GM23338 (cell line): ENCODE data around the gene WDR45B. TPM values are rescaled to one million over a fixed set of nuclear protein-coding genes. Genes with fewer than 3 reads are reported as not detected.
A peak's percentile ranks its signal among the peaks of the same experiment; 100 is the strongest.

ENCODE experiments used
- ATAC-seq: fragments of 200-7000 bp; cut with Tn5 transposase; 3 replicates; pipeline ENCODE4 v1.9.1; 2020
- DNase-seq: peaks from one replicate; pipeline ENCODE4 v3.0.0-alpha.2; 2015; ENCODE audit warnings: low spot score
- H2AFZ ChIP-seq: fragments of 200-600 bp; sonication (generic); 2 replicates; pipeline ENCODE4 v1.8.0; 2016; ENCODE audit warnings: antibody characterized with exemption, mild to moderate bottlenecking, moderate library complexity
- H3F3A ChIP-seq: fragments of 200-600 bp; sonication (generic); replicated peaks from 2 replicates; pipeline ENCODE4 v1.8.0; 2017; ENCODE audit warnings: antibody characterized with exemption, mixed run types, low read depth
- H3K27ac ChIP-seq: fragments of 200-600 bp; sonication (generic); 2 replicates; pipeline ENCODE4 v1.6.1; 2016; ENCODE audit warnings: low read depth
- H3K27me3 ChIP-seq: fragments of 200-600 bp; sonication (generic); 2 replicates; pipeline ENCODE4 v1.8.0; 2016; ENCODE audit warnings: mild to moderate bottlenecking, mixed run types, moderate library complexity; ENCODE audit not compliant: insufficient read depth
- H3K36me3 ChIP-seq: fragments of 200-600 bp; sonication (generic); 2 replicates; pipeline ENCODE4 v1.8.0; 2016; ENCODE audit warnings: mild to moderate bottlenecking; ENCODE audit not compliant: insufficient read depth
- H3K4me1 ChIP-seq: fragments of 200-600 bp; sonication (generic); 2 replicates; pipeline ENCODE4 v1.8.0; 2016; ENCODE audit warnings: mild to moderate bottlenecking, moderate library complexity; ENCODE audit not compliant: insufficient read depth
- H3K4me2 ChIP-seq: fragments of 200-600 bp; sonication (generic); 2 replicates; pipeline ENCODE4 v1.7.1; 2017; ENCODE audit warnings: mixed run types
- H3K4me3 ChIP-seq: fragments of 200-600 bp; sonication (generic); 2 replicates; pipeline ENCODE4 v1.6.1; 2016; ENCODE audit warnings: mixed run types
- H3K79me2 ChIP-seq: fragments of 200-600 bp; sonication (generic); replicated peaks from 2 replicates; pipeline ENCODE4 v1.8.0; 2017; ENCODE audit warnings: mild to moderate bottlenecking; ENCODE audit not compliant: insufficient read depth
- H3K9me2 ChIP-seq: fragments of 200-600 bp; sonication (generic); 2 replicates; pipeline ENCODE4 v1.8.0; 2017; ENCODE audit not compliant: insufficient read depth
- H4K20me1 ChIP-seq: fragments of 200-600 bp; sonication (generic); replicated peaks from 2 replicates; pipeline ENCODE4 v1.8.0; 2017; ENCODE audit warnings: mild to moderate bottlenecking; ENCODE audit not compliant: insufficient read depth
- H3K27ac Mint-ChIP-seq: 2 replicates; pipeline ENCODE4 v1.8.0; 2020; ENCODE audit warnings: inconsistent platforms, mild to moderate bottlenecking, moderate library complexity, mixed read lengths
- H3K27me3 Mint-ChIP-seq: 3 replicates; pipeline ENCODE4 v1.8.0; 2022; ENCODE audit warnings: low read depth, mild to moderate bottlenecking, moderate library complexity, mixed read lengths, inconsistent platforms; ENCODE audit not compliant: insufficient read depth, poor library complexity
- H3K36me3 Mint-ChIP-seq: 3 replicates; pipeline ENCODE4 v1.8.0; 2021; ENCODE audit warnings: low read depth, mild to moderate bottlenecking, inconsistent platforms, moderate library complexity, mixed read lengths
- H3K4me1 Mint-ChIP-seq: 3 replicates; pipeline ENCODE4 v1.8.0; 2020; ENCODE audit warnings: mild to moderate bottlenecking, inconsistent platforms, mixed read lengths
- H3K4me3 Mint-ChIP-seq: 3 replicates; pipeline ENCODE4 v1.8.0; 2021; ENCODE audit warnings: moderate library complexity, mild to moderate bottlenecking, inconsistent platforms, mixed read lengths
- H3K9me3 Mint-ChIP-seq: 3 replicates; pipeline ENCODE4 v1.8.0; 2020; ENCODE audit warnings: moderate library complexity, mild to moderate bottlenecking, inconsistent platforms, mixed read lengths
- EZH2 ChIP-seq: fragments of 200-600 bp; sonication (generic); IDR thresholded peaks from one replicate; pipeline ENCODE4 v1.8.0; 2017; ENCODE audit warnings: antibody characterized with exemption, mild to moderate bottlenecking, low read depth; ENCODE audit not compliant: unreplicated experiment
- EZH2phosphoT487 ChIP-seq: fragments of 200-600 bp; sonication (generic); IDR thresholded peaks from one replicate; pipeline ENCODE4 v1.8.1; 2018; ENCODE audit warnings: antibody characterized with exemption; ENCODE audit not compliant: unreplicated experiment
- NANOG ChIP-seq: IDR thresholded peaks from 2 replicates; pipeline ENCODE4 v1.6.1; 2016; ENCODE audit warnings: antibody characterized with exemption, borderline replicate concordance
- STAT1 ChIP-seq: IDR thresholded peaks from one replicate; pipeline ENCODE4 v1.6.1; 2016; ENCODE audit warnings: antibody characterized with exemption; ENCODE audit not compliant: unreplicated experiment
- ZNF331 ChIP-seq: fragments of 250-450 bp; sonication (Bioruptor Pico); IDR thresholded peaks from 2 replicates; pipeline ENCODE4 v1.5.0; 2020; ENCODE audit warnings: low read depth, mild to moderate bottlenecking, moderate library complexity
- polyA plus RNA-seq: library from polyadenylated mRNA; unstranded; fragments of >200 nt; fragmentation: Nextera tagmentation; extraction: Ambion mirVana; gene quantifications from 2 replicates; pipeline ENCODE4 v1.2.1, GENCODE V29; 2016
- total RNA-seq: library from RNA; depleted of rRNA; stranded (reverse); fragments of >200 nt; shearing (Covaris generic); gene quantifications from 2 replicates; pipeline ENCODE4 v1.2.3, GENCODE V29; 2014
- TF ChIP-seq, protein P1 (sequence below): IDR thresholded peaks from one replicate; pipeline ENCODE4 v1.6.1; 2018; ENCODE audit warnings: antibody characterized with exemption; ENCODE audit not compliant: unreplicated experiment
- TF ChIP-seq, protein P2 (sequence below), 2 experiments: fragments of 200-600 bp in 1 of 2; sonication (generic) in 1 of 2; conservative IDR thresholded peaks; 2 replicates each; pipeline versions ENCODE4 v1.5.1 to v1.6.1; 2016 to 2017; ENCODE audit warnings: antibody characterized with exemption in 2 of 2, low read depth in 2 of 2, mild to moderate bottlenecking in 2 of 2, moderate library complexity in 1 of 2

Gene WDR45B
- total and polyA plus RNA-seq, 2 experiments from 2014 or later: 69.4 to 96.4 TPM

DNA sequence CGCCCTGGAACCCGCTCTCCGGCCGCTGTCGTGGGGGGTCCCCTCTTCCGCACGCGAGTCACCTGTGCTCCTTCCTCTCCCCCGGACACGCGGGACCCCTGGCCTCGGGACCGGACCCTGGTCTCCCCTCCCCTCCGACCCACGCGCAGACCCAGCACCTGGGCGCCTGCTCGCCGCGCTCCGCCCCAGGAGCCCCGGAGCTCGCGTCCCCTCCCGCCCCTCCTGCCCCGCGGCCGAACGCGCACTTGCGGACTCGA lies 49.5 kb upstream of the WDR45B start:
- Mint-ChIP-seq H3K9me3 (no peaks in the 10 kb centered on the region; the same call in 2 of the 3 replicates), H3K27ac (no peak overlapping the region), H3K27me3 (peaks cover 30% of the 10 kb centered on the region), H3K4me1 (no peaks in the 10 kb centered on the region), H3K4me3 (peak overlapping the region; percentile 63; the same call in 2 of the 3 replicates), H3K36me3 (no peaks in the 10 kb centered on the region; the same call in 2 of the 3 replicates)
- Histone ChIP-seq H3K4me2 (peak overlapping the region; percentile 81), H3K79me2 (no peaks in the 10 kb centered on the region), H3K4me3 (peak overlapping the region; percentile 61), H3K4me1 (no peaks in the 10 kb centered on the region), H3K36me3 (no peaks in the 10 kb centered on the region), H3K27ac (no peak overlapping the region), H2AFZ (0 out of 2 replicates have a peak overlapping the region, but pooled peaks have one; percentile 14), H3F3A (0 out of 2 replicates have a peak, but pooled peaks cover 6% of the 10 kb centered on the region), H4K20me1 (no peaks in the 10 kb centered on the region), H3K9me2 (no peaks in the 10 kb centered on the region), H3K27me3 (peaks cover 35% of the 10 kb centered on the region)
- DNase-seq (no peak), ATAC-seq (no peak)
- TF ChIP-seq, protein P1, sequence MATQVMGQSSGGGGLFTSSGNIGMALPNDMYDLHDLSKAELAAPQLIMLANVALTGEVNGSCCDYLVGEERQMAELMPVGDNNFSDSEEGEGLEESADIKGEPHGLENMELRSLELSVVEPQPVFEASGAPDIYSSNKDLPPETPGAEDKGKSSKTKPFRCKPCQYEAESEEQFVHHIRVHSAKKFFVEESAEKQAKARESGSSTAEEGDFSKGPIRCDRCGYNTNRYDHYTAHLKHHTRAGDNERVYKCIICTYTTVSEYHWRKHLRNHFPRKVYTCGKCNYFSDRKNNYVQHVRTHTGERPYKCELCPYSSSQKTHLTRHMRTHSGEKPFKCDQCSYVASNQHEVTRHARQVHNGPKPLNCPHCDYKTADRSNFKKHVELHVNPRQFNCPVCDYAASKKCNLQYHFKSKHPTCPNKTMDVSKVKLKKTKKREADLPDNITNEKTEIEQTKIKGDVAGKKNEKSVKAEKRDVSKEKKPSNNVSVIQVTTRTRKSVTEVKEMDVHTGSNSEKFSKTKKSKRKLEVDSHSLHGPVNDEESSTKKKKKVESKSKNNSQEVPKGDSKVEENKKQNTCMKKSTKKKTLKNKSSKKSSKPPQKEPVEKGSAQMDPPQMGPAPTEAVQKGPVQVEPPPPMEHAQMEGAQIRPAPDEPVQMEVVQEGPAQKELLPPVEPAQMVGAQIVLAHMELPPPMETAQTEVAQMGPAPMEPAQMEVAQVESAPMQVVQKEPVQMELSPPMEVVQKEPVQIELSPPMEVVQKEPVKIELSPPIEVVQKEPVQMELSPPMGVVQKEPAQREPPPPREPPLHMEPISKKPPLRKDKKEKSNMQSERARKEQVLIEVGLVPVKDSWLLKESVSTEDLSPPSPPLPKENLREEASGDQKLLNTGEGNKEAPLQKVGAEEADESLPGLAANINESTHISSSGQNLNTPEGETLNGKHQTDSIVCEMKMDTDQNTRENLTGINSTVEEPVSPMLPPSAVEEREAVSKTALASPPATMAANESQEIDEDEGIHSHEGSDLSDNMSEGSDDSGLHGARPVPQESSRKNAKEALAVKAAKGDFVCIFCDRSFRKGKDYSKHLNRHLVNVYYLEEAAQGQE: no peak
- TF ChIP-seq EZH2phosphoT487: no peak
- peak; percentile 26 for TF ChIP-seq EZH2
- no peak for TF ChIP-seq NANOG

DNA sequence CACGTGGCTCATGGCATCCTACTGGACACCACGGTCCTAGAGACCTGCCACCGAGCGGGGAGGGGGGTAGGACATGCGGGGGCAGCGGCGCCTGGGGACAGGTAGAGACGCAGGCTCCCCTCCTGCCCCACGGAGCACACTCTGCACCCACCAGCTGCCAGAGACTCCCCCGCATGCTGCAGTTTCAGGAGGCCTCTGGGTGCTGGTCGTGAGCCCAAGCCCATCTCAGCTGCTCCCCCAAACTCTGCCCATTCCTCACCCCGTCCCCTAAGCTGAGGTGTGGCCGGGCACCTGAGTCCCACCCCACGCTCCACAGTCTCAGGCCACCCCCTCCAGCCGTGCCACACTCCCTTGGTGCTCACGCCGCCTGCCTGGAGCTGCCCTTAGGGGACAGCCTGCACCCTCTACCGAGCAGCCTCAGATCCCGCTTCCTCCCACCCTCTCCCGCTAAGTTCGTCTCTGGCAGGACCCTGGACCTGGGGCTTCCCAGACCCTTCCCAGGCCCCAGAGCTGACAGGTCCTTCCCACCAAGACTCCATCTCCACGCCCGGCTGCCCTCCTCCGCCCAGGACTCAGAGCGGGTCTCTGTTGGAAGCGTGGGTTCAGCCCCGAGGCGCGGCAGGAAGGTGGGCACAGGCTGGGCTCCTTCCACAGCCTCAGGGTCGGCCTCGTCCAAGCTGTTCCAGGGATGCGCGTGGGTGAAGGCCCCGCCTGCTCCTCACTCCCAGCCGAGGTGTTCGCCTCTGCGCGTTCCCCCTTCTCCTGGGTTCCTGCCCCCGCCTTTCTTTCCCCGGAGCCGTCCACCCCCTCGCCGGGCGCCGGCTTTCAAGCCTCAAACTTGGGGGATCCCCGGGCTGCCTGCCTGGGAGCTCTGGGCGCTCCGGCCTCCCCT lies 48.9 kb upstream of the WDR45B start:
- Histone ChIP-seq H3K4me3 (peak overlapping the region; percentile 61), H3K27me3 (peaks cover 35% of the 10 kb centered on the region), H3K9me2 (no peaks in the 10 kb centered on the region), H2AFZ (0 out of 2 replicates have a peak overlapping the region, but pooled peaks have one; percentile 23), H3K79me2 (no peaks in the 10 kb centered on the region), H3K4me2 (peak overlapping the region; percentile 81), H3F3A (0 out of 2 replicates have a peak, but pooled peaks cover 6% of the 10 kb centered on the region), H3K36me3 (no peaks in the 10 kb centered on the region), H4K20me1 (no peaks in the 10 kb centered on the region), H3K27ac (no peak overlapping the region), H3K4me1 (no peaks in the 10 kb centered on the region)
- no peaks in the 10 kb centered on the region; the same call in 2 of the 3 replicates for H3K36me3 Mint-ChIP-seq
- H3K4me1 Mint-ChIP-seq: no peaks in the 10 kb centered on the region
- ATAC-seq: peak; percentile 36
- TF ChIP-seq STAT1: no peak
- no peak for TF ChIP-seq NANOG
- no peak for TF ChIP-seq ZNF331
- TF ChIP-seq, protein P2, sequence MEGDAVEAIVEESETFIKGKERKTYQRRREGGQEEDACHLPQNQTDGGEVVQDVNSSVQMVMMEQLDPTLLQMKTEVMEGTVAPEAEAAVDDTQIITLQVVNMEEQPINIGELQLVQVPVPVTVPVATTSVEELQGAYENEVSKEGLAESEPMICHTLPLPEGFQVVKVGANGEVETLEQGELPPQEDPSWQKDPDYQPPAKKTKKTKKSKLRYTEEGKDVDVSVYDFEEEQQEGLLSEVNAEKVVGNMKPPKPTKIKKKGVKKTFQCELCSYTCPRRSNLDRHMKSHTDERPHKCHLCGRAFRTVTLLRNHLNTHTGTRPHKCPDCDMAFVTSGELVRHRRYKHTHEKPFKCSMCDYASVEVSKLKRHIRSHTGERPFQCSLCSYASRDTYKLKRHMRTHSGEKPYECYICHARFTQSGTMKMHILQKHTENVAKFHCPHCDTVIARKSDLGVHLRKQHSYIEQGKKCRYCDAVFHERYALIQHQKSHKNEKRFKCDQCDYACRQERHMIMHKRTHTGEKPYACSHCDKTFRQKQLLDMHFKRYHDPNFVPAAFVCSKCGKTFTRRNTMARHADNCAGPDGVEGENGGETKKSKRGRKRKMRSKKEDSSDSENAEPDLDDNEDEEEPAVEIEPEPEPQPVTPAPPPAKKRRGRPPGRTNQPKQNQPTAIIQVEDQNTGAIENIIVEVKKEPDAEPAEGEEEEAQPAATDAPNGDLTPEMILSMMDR (conservative IDR thresholded peaks at IDR 0.05; ENCODE audit: low read depth in 2 of 2): no peak
- TF ChIP-seq EZH2: no peak
- peaks cover 30% of the 10 kb centered on the region for H3K27me3 Mint-ChIP-seq
- H3K4me3 Mint-ChIP-seq: peak overlapping the region; percentile 63
- peak; percentile 51 for DNase-seq
- no peak overlapping the region for H3K27ac Mint-ChIP-seq
- H3K9me3 Mint-ChIP-seq: no peaks in the 10 kb centered on the region; the same call in 2 of the 3 replicates
